GM21576 (cell line): Measurements from ENCODE around the gene DNAI4.
A peak's percentile ranks its signal among the peaks of the same experiment; 100 is the strongest.
"Not testable (repeated sequence)": the region's sequence is repeated elsewhere in the genome, so short reads cannot be mapped to it uniquely, and the experiment has no call there.

ENCODE experiments used
- ATAC-seq: cut with Tn5 transposase; IDR thresholded peaks from one replicate; pipeline ENCODE4 v1.9.1; 2021; ENCODE audit warnings: mild to moderate bottlenecking, moderate library complexity; ENCODE audit not compliant: unreplicated experiment

Gene DNAI4

DNA sequence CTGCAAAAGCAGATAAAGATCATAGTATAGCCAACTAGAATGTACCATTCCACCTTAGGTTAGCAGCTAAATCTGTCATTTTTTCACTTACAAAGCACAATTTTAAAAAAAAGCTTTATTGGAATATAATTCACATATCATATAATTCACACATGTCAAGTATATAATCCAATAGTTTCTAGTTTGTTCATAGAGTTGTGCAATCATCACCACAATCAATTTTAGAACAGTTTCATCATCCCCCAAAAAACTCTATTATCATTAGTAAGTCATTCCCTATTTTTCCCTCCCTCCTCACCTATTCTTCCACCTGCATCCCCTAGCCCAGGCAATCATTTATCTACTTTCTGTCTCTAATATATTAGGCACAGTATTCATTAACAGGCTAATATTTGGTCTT lies 91.5 kb downstream of the DNAI4 start:
- no peak for ATAC-seq

DNA sequence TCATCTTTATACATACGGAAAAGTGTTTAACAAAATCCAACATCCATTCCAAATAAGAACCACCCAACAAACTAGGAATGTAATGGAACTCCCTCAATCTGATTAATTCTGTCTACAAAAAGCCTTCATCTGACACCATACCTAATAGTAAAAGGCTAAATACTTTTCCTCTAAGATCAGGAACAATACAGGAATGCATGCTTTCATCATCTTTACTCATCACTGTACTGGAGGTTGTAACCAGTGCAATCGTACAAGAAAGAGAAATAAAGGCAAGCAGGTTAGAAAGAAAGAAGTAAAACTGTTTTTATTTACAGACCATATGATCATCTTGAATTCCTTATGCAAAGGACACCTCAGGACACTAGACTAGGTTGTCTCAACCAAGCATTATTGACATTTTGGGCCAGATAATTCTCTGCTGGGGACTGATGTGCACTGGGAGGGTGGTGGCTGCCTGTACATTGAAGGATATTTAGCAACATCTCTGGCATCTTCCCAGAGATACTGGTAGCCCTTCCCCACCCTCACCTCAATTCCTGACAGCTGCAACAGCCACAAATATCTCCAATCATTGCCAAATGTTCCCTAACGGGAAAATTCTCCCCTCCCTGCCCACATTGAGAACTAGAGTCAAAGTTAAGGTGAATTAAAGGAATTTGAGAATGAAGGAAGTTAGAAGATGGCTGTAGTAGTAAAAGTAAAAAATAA lies 93.0 kb downstream of the DNAI4 start:
- ATAC-seq, result no peak

- no peak for ATAC-seq
These were observed 99.9 kb downstream of the DNAI4 start for GRCh38 chr1:66824771-66825170.

DNA sequence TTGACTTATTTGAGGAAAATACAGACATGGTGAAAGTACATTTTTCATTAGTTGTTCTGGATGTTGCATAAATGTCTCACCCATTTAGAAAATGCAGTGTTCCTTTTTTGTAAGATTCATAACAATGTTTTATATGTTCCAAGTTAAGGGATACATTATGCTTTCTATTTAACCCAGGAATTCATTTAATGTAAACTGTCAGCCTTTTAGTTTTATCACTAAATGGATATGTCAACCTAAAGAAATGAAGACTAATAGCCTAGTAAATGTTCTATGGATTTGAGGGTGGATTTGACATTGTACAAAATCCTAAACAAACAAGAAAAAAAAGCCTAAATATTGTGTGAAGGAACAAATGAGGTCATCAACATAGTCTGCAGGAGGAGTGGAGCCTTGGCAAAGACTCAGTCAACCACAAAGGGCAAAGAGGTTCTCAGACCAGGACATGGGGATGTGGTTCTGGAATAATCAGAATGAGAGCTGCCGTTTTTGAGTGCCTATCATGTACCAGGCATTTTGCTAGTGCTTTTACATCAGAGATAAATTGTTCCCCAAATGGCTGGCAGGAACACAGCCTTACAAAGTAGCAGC lies 114.8 kb downstream of the DNAI4 start:
- no peak for ATAC-seq

DNA sequence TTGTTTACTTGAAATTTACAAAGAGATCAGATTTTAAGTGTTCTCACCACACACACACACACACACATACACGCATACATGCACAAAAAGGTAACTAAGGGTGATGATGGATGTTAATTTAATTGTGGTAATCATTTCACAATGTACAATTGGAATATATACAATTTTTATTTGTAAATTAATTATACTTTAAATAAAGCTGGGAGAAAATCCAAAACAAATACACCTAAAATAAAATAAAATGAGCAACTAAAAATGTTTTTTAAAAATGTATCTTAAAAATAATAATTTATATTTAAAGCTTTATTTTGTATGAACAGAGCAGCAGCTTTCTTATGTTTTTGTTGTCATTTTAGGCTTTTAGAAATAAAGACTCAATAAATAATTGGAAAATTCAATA lies 115.4 kb downstream of the DNAI4 start:
- ATAC-seq, result no peak

- ATAC-seq, result not testable (repeated sequence)
These were observed 128.8 kb downstream of the DNAI4 start for GRCh38 chr1:66795839-66796238.

- ATAC-seq, result no peak
These were observed 132.7 kb downstream of the DNAI4 start for GRCh38 chr1:66791621-66792610.

DNA sequence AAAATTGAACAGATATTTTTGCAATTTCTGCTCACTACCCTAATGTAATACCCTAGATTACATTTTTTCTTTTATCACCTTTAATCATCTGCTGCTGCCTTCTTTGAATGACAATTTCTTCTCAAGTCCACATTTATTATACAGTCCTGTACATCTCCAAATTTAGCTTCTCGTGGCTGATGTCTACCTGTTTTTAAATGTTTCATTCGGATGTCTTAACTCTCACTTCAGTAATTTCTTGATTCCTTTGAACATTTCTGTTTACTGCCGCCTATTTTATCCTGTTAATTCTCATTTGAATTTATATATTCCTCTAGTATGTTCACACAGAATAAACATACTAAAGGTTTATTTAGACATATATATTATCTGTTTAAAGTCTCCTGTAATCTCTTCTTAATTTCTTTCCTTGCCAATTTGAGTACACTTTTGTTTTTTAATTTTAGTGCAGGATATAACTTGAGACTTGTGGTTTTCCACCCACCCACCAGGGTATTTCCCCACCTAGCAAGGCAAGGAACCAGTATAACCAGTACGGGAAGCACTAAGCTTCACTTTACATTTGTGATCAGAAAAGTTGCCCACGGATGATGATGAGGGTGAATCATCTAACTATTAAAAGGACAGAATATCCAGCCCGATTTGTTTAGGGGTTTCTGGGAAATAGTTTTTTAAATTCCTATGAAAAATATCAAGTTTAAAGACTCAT lies 136.3 kb downstream of the DNAI4 start:
- ATAC-seq, result peak; percentile 91

DNA sequence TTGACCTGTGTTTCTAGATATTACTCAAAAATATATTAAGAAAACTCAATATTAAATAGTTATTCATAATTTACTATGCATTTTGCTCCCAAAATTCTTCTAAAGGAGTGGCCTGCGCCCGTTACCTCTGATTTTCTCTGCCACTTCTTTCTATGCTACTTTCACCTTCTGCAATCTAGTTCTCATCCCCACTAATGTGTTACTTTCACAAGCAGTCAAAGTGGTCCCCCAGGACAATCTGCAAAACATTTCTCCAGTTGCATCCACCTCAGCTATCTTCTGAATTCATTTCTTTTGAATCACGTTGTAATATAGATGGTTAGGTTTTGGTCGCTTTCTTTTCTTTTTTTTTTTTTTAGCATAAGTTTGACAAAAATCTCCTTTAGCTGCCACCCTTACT lies 137.0 kb downstream of the DNAI4 start:
- no peak for ATAC-seq

GRCh38 chr1:66785800-66786199 lies 138.9 kb downstream of the DNAI4 start:
- not testable (repeated sequence) for ATAC-seq

GRCh38 chr1:66779475-66780078 lies 145.1 kb downstream of the DNAI4 start:
- ATAC-seq, result no peak

DNA sequence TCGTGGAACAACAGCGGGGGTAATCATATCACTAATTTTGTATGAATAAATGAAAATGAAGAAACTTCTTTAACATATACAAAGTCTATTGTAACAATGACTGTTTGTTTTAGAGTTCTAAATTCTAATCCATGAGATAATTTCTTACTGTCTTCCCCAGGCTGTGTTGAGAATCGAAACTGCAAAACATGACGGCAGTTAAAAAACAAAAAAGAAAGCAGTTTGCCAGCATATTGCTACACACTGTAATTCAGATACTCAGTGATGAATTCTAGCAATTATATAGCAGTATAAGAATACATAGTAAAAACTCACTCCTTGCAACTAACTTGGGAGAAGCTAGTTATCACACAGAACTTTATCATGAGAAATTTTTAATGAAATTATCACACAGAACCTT lies 145.7 kb downstream of the DNAI4 start:
- ATAC-seq, result no peak

GRCh38 chr1:66778266-66778665 lies 146.4 kb downstream of the DNAI4 start:
- no peak for ATAC-seq

DNA sequence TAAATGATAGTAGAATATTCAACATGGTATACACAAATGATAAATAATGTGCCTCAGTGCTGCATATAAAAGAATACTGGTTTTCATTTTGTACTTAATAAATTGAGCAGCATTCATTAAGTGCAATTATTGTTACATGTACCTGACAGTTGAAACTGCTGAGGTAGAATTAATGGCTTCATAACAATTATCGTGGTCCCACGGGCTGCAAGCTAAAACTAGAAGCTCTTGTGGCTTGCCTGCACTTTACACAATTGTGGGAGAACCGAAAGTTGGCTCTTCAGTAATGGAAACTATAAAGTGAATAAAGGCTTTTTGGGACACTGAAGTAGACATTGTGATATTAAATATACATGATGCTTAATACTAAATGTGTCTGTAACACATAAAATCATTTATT lies 146.8 kb downstream of the DNAI4 start:
- no peak for ATAC-seq

DNA sequence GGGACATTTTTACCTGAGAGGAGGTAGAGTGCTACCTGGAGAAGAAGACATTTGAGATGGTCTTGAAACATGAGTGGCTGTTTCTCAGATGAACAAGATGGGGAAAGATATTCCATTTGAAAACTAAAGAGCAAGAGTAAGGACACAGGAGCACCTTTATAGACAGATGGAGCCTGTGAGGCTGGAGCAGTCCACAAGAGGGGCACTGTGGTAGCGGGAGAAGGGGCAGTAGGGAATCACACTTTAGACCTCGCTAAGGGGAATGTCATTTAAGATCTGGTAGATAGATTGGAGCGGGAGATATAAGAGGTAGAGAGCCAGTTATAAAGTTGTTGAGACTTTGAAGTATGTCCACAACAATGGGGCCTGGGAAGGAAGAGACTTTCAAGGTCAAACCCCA lies 149.0 kb downstream of the DNAI4 start:
- no peak for ATAC-seq

DNA sequence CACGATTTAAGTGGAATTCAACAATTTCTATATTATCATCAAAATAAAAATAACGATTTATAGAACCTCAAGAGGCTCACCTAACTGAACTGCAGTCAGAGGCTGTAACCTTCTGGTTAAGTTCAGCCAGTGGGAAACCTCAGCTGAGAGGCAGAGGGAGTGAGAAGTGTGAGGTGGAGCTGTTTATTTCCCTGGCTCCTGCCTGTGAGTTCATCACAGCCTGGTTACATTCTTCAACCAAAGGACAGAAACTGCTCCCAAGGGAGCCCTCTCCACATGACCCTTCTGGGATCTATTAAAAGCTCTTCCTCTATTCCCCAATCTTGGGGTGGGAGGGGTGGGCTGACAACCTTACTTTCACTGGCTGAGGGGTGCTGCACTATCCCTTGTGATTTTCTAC lies 150.2 kb downstream of the DNAI4 start:
- no peak for ATAC-seq

- ATAC-seq, result no peak
These were observed 151.4 kb downstream of the DNAI4 start for GRCh38 chr1:66773227-66773626.

- no peak for ATAC-seq
These were observed 154.0 kb downstream of the DNAI4 start for GRCh38 chr1:66770694-66771093.

DNA sequence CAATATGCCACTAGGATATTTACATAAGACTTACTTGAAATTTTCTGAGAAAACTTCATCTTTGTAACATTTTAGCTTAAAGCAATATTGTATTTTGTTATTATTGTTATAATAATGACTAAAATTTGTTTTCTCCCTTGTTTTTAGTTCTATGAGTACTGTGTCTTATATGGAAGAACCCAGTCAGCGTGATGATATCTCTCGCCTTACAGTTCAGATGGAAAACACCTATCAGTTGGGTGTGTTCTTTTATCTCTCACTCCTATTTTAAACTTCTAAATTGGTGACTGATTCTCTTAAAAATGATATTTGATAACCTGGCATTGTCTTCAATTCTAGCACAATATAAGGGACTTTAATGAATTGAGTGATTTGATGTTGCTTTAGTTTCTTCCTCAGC lies 154.4 kb downstream of the DNAI4 start:
- ATAC-seq, result no peak

- ATAC-seq, result no peak
These were observed 155.0 kb downstream of the DNAI4 start for GRCh38 chr1:66769512-66770229.
